KOPT-K1 (cell line): ENCODE results near the gene MINK1.
"Not testable (repeated sequence)": the region's sequence is repeated elsewhere in the genome, so short reads cannot be mapped to it uniquely, and the experiment has no call there.

Source experiments
- H3K27ac ChIP-seq: fragments of 200-600 bp; sonication (generic); 2 replicates; pipeline ENCODE4 v1.5.1; 2016; ENCODE audit warnings: antibody characterized with exemption, mild to moderate bottlenecking, low read depth, low read length; ENCODE audit not compliant: poor library complexity, severe bottlenecking
- H3K36me3 ChIP-seq: fragments of 200-600 bp; sonication (generic); 2 replicates; pipeline ENCODE4 v1.5.1; 2017; ENCODE audit warnings: antibody characterized with exemption, mild to moderate bottlenecking, low read length, moderate library complexity; ENCODE audit not compliant: insufficient read depth
- H3K9me3 ChIP-seq: fragments of 200-600 bp; sonication (generic); 2 replicates; pipeline ENCODE4 v1.5.1; 2017; ENCODE audit warnings: antibody characterized with exemption, low read length, mild to moderate bottlenecking; ENCODE audit not compliant: insufficient read depth, poor library complexity, severe bottlenecking

The MINK1 gene

GRCh38 chr17:4852567-4853207 lies 19.5 kb downstream of the MINK1 start:
- Histone ChIP-seq H3K27ac (no peak overlapping the region), H3K36me3 (no peaks in the 10 kb centered on the region), H3K9me3 (no peaks in the 10 kb centered on the region)

- no peaks in the 10 kb centered on the region for H3K36me3 ChIP-seq
- no peak overlapping the region for H3K27ac ChIP-seq
- H3K9me3 ChIP-seq, result no peaks in the 10 kb centered on the region
Observed at GRCh38 chr17:4853208-4853671, 20.1 kb downstream of the MINK1 start.

GRCh38 chr17:4854111-4854681 lies 21.1 kb downstream of the MINK1 start:
- no peaks in the 10 kb centered on the region for H3K9me3 ChIP-seq
- H3K27ac ChIP-seq, result no peak overlapping the region
- no peaks in the 10 kb centered on the region for H3K36me3 ChIP-seq

DNA sequence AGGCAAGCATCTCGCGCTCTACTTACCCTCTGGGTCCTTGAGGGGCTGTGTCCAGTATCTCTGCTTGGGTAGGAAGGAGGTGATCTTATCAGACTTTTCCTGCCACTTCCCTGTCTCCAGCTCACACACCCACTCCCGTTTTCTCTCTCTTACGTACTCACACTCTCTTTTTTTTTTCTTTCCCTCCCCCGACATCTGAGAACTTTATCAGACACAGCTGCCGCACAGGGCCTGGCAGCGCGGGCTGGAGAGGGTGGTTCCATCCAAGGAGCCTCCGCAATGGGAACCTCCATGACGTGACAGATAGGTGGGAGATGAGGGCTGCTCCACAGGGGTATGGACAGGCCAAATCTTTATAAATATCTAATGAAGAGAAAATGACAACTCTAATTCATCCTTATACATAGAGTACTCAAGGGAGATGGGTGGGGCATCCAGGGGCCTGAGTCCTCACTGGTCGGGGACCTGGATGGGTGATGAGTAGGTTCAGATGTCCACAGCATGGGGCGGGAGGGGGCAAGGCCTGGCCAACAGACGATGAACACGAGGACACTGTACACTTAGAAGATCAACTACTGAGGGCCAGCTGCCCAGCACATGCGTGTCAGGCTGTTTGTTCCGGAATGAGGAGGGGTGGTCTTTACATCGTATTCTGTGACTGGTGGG lies 23.3 kb downstream of the MINK1 start:
- H3K36me3 ChIP-seq, result no peaks in the 10 kb centered on the region
- no peaks in the 10 kb centered on the region for H3K9me3 ChIP-seq
- H3K27ac ChIP-seq, result no peak overlapping the region

DNA sequence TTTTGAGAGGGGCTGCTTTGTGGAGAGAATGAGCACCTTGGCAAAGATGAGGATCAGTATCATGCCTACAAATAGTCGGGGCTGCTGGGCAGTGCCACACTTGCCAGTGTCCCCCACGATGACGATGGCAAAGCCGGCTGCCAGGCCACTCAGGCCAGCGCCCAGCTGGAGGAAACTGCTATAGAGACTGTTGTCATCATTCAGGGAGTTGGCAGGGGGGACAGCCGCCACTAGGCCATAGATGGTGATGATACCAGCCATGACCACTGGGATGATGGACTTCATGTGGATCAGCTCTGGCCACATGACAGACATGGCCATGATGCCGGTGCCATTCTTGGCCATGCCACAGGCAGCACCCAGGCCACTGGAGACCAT lies 23.8 kb downstream of the MINK1 start:
- no peak overlapping the region for H3K27ac ChIP-seq
- H3K36me3 ChIP-seq, result no peaks in the 10 kb centered on the region
- H3K9me3 ChIP-seq, result no peaks in the 10 kb centered on the region

DNA sequence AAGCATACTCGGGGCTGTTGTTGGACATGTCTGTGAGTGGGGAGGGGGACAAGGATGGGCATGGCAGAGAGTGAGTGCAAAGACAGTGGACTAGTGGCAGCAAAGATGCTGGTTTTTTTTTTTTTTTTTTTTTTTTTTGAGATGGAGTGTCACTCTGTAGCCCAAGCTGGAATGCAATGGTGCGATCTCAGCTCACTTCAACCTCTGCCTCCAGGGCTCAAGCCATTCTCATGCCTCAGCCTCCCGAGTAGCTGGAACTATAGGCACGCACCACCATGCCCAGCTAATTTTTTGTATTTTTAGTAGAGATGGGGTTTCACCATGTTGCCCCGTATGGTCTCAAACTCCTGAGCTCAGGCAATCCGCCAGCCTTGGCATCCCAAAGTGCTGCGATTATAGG lies 24.2 kb downstream of the MINK1 start:
- not testable (repeated sequence) for H3K36me3 ChIP-seq, H3K9me3 ChIP-seq, H3K27ac ChIP-seq

DNA sequence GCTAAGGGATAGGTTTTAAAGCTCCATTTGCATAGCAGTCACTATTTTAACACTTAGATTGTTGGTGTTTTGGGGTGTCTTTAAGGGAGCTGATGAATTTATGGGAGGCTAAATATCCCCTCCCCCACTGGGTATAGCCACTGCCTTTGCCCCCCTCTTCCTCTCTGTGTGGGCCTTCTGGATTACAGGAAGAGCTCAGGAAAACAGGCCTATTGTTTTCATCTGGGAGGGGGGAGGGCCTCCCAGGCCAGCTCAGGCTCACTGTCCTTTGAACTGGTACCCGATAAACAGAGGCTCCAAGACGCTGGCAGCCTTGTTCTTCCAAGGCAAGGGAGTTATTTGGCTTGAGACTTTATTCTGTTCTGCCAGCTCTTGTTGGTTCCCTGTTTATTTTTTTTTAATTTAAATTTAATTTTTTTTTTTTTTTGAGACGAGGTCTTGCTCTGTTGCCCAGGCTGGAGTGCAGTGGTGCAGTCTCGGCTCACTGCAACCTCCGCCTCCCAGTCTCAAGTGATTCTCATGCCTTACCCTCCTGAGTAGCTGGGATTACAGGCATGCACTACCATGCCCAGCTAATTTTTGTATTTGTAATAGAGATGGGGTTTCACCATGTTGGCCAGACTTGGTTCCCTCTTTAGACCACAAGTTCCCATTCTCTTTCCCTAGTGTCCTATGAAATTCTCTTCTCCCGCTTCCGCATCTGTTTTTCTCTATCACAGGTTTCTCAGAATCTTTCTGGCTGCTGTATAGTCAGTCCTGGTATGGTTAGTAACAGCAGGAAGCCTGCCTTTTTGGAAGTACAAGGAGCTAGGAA lies 25.1 kb downstream of the MINK1 start:
- no peak overlapping the region for H3K27ac ChIP-seq

DNA sequence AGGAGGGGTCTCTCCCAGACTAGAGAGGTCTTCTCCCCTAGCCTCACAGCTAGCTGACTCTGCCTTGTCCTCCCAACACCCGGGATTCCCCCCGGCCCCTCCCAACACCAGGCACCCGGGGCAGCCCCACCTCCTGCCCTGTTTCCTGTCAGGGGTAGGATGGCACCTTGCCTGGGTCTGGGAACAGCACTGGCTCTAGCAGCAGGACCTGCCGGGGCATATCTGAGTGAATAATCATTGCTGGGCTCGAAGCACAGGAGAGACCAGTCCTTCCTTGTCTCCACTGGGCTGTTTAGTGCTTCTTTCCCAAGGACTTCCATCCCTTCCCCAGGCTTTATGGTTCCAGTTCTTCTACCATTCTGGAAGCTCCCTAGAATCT lies 25.7 kb downstream of the MINK1 start:
- Histone ChIP-seq H3K36me3 (no peaks in the 10 kb centered on the region), H3K27ac (no peak overlapping the region)

More for the DNA sequence above, 25.1 kb downstream of the MINK1 start:
- H3K36me3 ChIP-seq, result no peaks in the 10 kb centered on the region
- no peaks in the 10 kb centered on the region for H3K9me3 ChIP-seq

DNA sequence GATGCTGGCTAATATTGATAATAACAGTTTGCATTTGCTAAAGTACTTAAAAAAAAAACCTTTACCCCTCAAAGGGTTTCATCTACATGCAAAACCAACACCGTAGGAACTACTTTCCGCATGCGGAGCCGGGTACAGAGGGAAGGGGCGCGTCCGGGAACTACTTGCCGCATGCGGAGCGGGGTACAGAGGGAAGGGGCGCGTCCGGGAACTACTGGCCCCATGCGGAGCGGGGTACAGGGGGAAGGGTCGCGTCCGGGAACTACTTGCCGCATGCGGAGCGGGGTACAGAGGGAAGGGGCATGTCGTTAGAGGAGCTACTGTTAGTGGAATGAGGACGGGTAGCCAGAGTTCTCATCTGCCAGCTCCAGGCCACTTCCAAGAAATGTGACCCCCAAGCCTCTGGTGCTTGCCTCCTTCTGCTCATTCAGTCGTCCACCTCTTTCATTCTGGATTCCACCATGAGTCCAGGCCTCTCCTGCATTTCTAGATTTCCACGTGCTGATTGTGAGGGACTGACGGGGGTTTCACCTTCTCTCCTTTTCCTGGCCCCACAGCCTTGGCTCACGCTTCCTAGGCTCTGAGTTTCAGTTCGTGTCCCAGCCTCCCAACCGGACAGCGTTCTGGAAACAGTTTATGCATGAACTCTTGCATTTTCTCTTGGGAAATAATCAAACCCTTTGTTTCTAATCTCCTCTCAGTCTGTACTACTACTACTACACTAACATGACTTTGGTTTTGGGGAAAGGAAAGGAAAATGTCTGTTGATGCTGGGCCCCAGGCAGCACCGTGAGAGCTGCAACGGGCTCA lies 26.9 kb downstream of the MINK1 start:
- no peaks in the 10 kb centered on the region for H3K36me3 ChIP-seq
- no peaks in the 10 kb centered on the region for H3K9me3 ChIP-seq
- H3K27ac ChIP-seq, result no peak overlapping the region

More for the DNA sequence above, 25.7 kb downstream of the MINK1 start:
- H3K9me3 ChIP-seq, result no peaks in the 10 kb centered on the region

DNA sequence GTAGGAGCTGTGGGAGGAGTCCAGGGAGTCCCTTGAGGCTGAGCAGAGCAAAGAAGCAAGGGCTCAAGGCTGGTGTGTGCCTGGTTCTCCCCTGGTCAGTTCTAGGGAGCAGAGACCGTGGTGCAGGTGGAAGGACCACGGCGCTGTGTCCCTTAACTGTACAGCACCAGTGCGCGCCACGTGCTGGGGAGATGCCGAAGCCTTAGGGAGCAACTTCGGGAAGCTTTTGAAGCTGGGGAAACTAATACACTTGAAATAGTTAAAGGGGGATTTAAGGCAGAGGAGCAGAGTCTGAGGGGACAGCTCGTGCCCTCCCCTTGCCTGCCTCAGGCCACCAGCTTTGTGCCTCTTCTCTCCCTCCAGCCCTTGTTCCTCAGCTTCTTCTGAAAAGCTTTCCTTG lies 27.5 kb downstream of the MINK1 start:
- Histone ChIP-seq H3K9me3 (no peaks in the 10 kb centered on the region), H3K27ac (no peak overlapping the region), H3K36me3 (no peaks in the 10 kb centered on the region)

DNA sequence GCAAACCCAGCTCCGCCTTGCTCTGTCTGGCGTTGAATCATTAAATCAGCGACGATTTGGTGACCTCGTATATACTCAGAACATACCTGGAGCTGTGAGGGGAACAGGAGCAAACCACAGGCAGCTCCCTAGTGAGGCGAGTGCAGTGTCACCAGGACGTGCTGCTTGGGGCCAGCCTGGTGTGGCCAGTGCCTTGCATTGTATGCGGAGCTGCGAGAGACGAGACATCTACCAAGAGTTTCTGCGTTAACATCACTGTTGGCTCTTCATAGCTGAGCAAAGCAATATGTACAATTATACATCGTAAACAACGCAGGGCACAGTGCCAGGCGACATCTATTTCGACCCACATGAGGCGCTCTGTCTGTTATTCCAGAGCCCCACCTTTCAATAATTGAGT lies 27.9 kb downstream of the MINK1 start:
- Histone ChIP-seq H3K36me3 (no peaks in the 10 kb centered on the region), H3K27ac (no peak overlapping the region)

GRCh38 chr17:4862720-4863119 lies 29.6 kb downstream of the MINK1 start:
- Histone ChIP-seq H3K27ac (no peak overlapping the region), H3K9me3 (no peaks in the 10 kb centered on the region), H3K36me3 (no peaks in the 10 kb centered on the region)

More for the DNA sequence above, 27.9 kb downstream of the MINK1 start:
- H3K9me3 ChIP-seq, result no peaks in the 10 kb centered on the region

DNA sequence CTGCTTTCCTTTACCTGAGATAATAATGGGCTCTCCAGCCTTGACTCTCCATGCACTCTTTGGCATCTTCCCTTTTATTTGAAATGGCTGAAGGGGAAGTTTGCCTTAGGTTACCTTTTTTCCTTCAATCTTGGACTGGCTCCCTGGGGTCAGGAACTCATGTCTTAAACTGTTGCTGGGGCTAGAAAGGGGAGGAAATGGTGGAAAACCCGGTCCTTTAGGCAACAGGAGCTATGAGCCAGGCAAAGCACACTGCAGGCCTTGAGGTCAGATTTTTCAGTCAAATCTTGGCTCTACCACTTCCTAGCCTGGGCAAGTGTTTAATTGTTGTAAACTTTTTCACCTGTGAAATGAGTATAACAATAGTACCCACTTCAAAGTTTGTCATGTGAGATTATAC lies 30.2 kb downstream of the MINK1 start:
- H3K27ac ChIP-seq, result no peak overlapping the region
- H3K36me3 ChIP-seq, result no peaks in the 10 kb centered on the region

GRCh38 chr17:4867535-4867934 lies 34.4 kb downstream of the MINK1 start:
- not testable (repeated sequence) for H3K27ac ChIP-seq, H3K9me3 ChIP-seq, H3K36me3 ChIP-seq

More for the DNA sequence above, 30.2 kb downstream of the MINK1 start:
- H3K9me3 ChIP-seq, result no peaks in the 10 kb centered on the region
